GM12878 (cell line): ENCODE results near the gene MMEL1. TPM values are rescaled to one million over a fixed set of nuclear protein-coding genes. Genes with fewer than 3 reads are reported as not detected.

Experiments
- ATAC-seq: fragments of 200-7000 bp; cut with Tn5 transposase; 3 replicates; pipeline ENCODE4 v1.9.1; 2020; ENCODE audit warnings: mild to moderate bottlenecking, moderate library complexity
- BruUV-seq: library from RNA; stranded (reverse); fragments of 400-500 nt; replicated peaks from 2 replicates; lab custom pipeline; 2021; lab: Mats Ljungman, UMichigan
- CTCF ChIA-PET: fragments of 300-600 bp; sonication (Branson Sonifier 250); formaldehyde crosslinking; extraction: SDS; loops from one replicate; lab custom pipeline; 2021; ENCODE audit warnings: inconsistent platforms; lab: Yijun Ruan, JAX
- POLR2A ChIA-PET: fragments of 350-600 bp; formaldehyde crosslinking; extraction: SDS; loops from one replicate; lab custom pipeline; 2021; ENCODE audit warnings: inconsistent platforms; lab: Charles Lee
- RAD21 ChIA-PET: fragments of 300-600 bp; sonication (Branson Sonifier 250); formaldehyde crosslinking; loops from one replicate; lab custom pipeline; 2023; ENCODE audit warnings: antibody characterized with exemption; ENCODE audit not compliant: unreplicated experiment; lab: Charles Lee
- SMC1A ChIA-PET: fragments of 300-600 bp; sonication (Branson Sonifier 250); formaldehyde crosslinking; loops from one replicate; lab custom pipeline; 2023; ENCODE audit not compliant: unreplicated experiment, uncharacterized antibody; lab: Charles Lee
- DNase-seq: peaks from one replicate; pipeline ENCODE4 v3.0.0-alpha.2; 2011; ENCODE audit warnings: low read depth, low spot score
- FAIRE-seq: peaks from 3 replicates; lab custom pipeline; 2011; peaks lifted over from hg19 to GRCh38; lab: Jason Lieb, UNC
- H2AFZ ChIP-seq: 2 replicates; pipeline ENCODE4 v1.6.0; 2011; ENCODE audit warnings: low read depth, low read length, control low read depth; ENCODE audit not compliant: control insufficient read depth
- H3K27ac ChIP-seq: 2 replicates; pipeline ENCODE4 v1.5.1; 2011; ENCODE audit warnings: control low read depth; ENCODE audit not compliant: control insufficient read depth, insufficient read depth
- H3K27me3 ChIP-seq, 2 experiments: replicated peaks in 1 of 2; 2 replicates each; pipeline versions ENCODE4 v1.6.0 to v1.6.1; 2011; ENCODE audit warnings: low read length in 1 of 2; ENCODE audit not compliant: control insufficient read depth in 2 of 2, insufficient read depth in 2 of 2
- H3K36me3 ChIP-seq, 2 experiments: 2 replicates each; pipeline ENCODE4 v1.5.1; 2011; ENCODE audit warnings: low read length in 1 of 2; ENCODE audit not compliant: control insufficient read depth in 2 of 2, insufficient read depth in 2 of 2
- H3K4me1 ChIP-seq: 2 replicates; pipeline ENCODE4 v1.6.1; 2011; ENCODE audit warnings: mild to moderate bottlenecking, low read length, moderate library complexity, mixed read lengths; ENCODE audit not compliant: control insufficient read depth, insufficient read depth
- H3K4me2 ChIP-seq: 2 replicates; pipeline ENCODE4 v1.6.0; 2011; ENCODE audit warnings: control low read depth; ENCODE audit not compliant: control insufficient read depth, insufficient read depth
- H3K4me3 ChIP-seq: fragments of 200-600 bp; sonication (generic); 2 replicates; pipeline ENCODE4 v1.5.1; 2016
- H3K79me2 ChIP-seq: 2 replicates; pipeline ENCODE4 v1.6.0; 2011; ENCODE audit warnings: low read length; ENCODE audit not compliant: control insufficient read depth, insufficient read depth
- H3K9ac ChIP-seq: 2 replicates; pipeline ENCODE4 v1.8.0; 2011; ENCODE audit warnings: low read length, control low read depth, mixed read lengths; ENCODE audit not compliant: control insufficient read depth, insufficient read depth
- H3K9me3 ChIP-seq: replicated peaks from 3 replicates; pipeline ENCODE4 v1.5.1; 2011; ENCODE audit warnings: mild to moderate bottlenecking, low read length; ENCODE audit not compliant: control insufficient read depth, insufficient read depth
- H4K20me1 ChIP-seq: 2 replicates; pipeline ENCODE4 v1.6.0; 2011; ENCODE audit not compliant: control insufficient read depth, insufficient read depth
- ASH2L ChIP-seq: fragments of 300-600, 200-600 bp; sonication (generic); IDR thresholded peaks from 2 replicates; pipeline ENCODE4 v1.6.1; 2017; ENCODE audit warnings: low read depth, mild to moderate bottlenecking, borderline replicate concordance
- EP300 ChIP-seq, 2 experiments: fragments of 150-350 bp in 1 of 2; IDR thresholded peaks; 2 replicates each; pipeline ENCODE4 v1.6.1; 2011 to 2012; ENCODE audit warnings: low read depth in 2 of 2, low read length in 2 of 2, borderline replicate concordance in 1 of 2, improper control_type of control experiment in 1 of 2, inconsistent platforms in 1 of 2; ENCODE audit not compliant: control insufficient read depth in 1 of 2
- HDAC6 ChIP-seq: fragments of 200-600 bp; sonication (generic); IDR thresholded peaks from one replicate; pipeline ENCODE4 v1.8.0; 2017; ENCODE audit warnings: antibody characterized with exemption; ENCODE audit not compliant: unreplicated experiment
- IRF4 ChIP-seq: IDR thresholded peaks from 2 replicates; pipeline ENCODE4 v1.6.1; 2011; ENCODE audit warnings: low read depth, low read length
- MEF2A ChIP-seq: IDR thresholded peaks from 2 replicates; pipeline ENCODE4 v1.6.1; 2011; ENCODE audit warnings: low read depth, mild to moderate bottlenecking, low read length, moderate library complexity; ENCODE audit not compliant: insufficient read depth
- MTA2 ChIP-seq: fragments of 450-650 bp; IDR thresholded peaks from 2 replicates; pipeline ENCODE4 v1.6.1; 2016; ENCODE audit warnings: low read depth, mild to moderate bottlenecking, moderate library complexity
- NBN ChIP-seq: fragments of 450-650 bp; IDR thresholded peaks from 2 replicates; pipeline ENCODE4 v1.6.1; 2016
- NR2F1 ChIP-seq: fragments of 450-650 bp; conservative IDR thresholded peaks from 2 replicates; pipeline ENCODE4 v1.6.1; 2017; ENCODE audit warnings: mild to moderate bottlenecking
- RELA ChIP-seq: fragments of 450-650 bp; IDR thresholded peaks from 2 replicates; pipeline ENCODE4 v1.8.0; 2014; ENCODE audit warnings: borderline replicate concordance; ENCODE audit not compliant: partially characterized antibody
- ZBED1 ChIP-seq: IDR thresholded peaks from 2 replicates; pipeline ENCODE4 v1.6.1; 2016; ENCODE audit warnings: borderline replicate concordance
- ZNF24 ChIP-seq: fragments of 450-650 bp; IDR thresholded peaks from 2 replicates; pipeline ENCODE4 v1.6.1; 2017; ENCODE audit warnings: antibody characterized with exemption, mild to moderate bottlenecking
- ZNF592 ChIP-seq: fragments of 450-650 bp; IDR thresholded peaks from 2 replicates; pipeline ENCODE4 v1.6.1; 2017; ENCODE audit warnings: mild to moderate bottlenecking, moderate library complexity
- WGBS: methylation state at CpG from one replicate; pipeline ENCODE4 v1.1.6; 2016; ENCODE audit warnings: low lambda C conversion rate; ENCODE audit not compliant: insufficient replicate concordance, insufficient coverage; ENCODE audit errors: missing lambda C conversion rate; 5-methylcytosine and 5-hydroxymethylcytosine counted together
- in situ Hi-C: fragments of 300-500 bp; cut with MboI; formaldehyde crosslinking; loops from 9 replicates; pipeline ENCODE4 v1.14.3; 2018; ENCODE audit warnings: mixed read lengths
- intact Hi-C: fragments of 100-400 bp; cut with micrococcal nuclease; formaldehyde crosslinking; loops from one replicate; pipeline ENCODE4 v1.14.2; 2022; ENCODE audit not compliant: unreplicated experiment
- polyA plus RNA-seq, 11 experiments: library from polyadenylated mRNA; depleted of rRNA in 4 of 11; unstranded in 6 of 11; stranded (reverse) in 5 of 11; fragments of >200 nt; fragmentation: Nextera tagmentation in 4 of 11; fragmentation: Illumina TruSeq in 1 of 11; extraction: Ambion mirVana in 4 of 11; extraction: Trizol in 1 of 11; gene quantifications; 1 replicate in 1 of 11; 2 replicates in 10 of 11; pipeline versions ENCODE4 v1.2.1 to v1.2.3, GENCODE V29; 2011 to 2016; ENCODE audit warnings: inconsistent platforms in 2 of 11, missing spikeins in 2 of 11, low read depth in 1 of 11
- total RNA-seq, 4 experiments: library from RNA; depleted of rRNA in 3 of 4; stranded (reverse); fragments of >200 nt in 3 of 4; fragmentation: Illumina TruSeq in 1 of 4; extraction: Trizol in 1 of 4; gene quantifications; 2 replicates each; pipeline versions ENCODE4 v1.2.1 to v1.2.3, GENCODE V29; 2013 to 2021
- TF ChIP-seq, protein P1 (sequence below): fragments of 450-650 bp; formaldehyde crosslinking; IDR thresholded peaks from 2 replicates; pipeline ENCODE4 v1.4.0; 2022; ENCODE audit warnings: mild to moderate bottlenecking, moderate library complexity

Gene MMEL1
- total and polyA plus RNA-seq, 10 of the 15 experiments (the other 5 are each of a cell fraction or from before 2014, with no cell fraction given) = 0.11 TPM; not detected in 9

DNA sequence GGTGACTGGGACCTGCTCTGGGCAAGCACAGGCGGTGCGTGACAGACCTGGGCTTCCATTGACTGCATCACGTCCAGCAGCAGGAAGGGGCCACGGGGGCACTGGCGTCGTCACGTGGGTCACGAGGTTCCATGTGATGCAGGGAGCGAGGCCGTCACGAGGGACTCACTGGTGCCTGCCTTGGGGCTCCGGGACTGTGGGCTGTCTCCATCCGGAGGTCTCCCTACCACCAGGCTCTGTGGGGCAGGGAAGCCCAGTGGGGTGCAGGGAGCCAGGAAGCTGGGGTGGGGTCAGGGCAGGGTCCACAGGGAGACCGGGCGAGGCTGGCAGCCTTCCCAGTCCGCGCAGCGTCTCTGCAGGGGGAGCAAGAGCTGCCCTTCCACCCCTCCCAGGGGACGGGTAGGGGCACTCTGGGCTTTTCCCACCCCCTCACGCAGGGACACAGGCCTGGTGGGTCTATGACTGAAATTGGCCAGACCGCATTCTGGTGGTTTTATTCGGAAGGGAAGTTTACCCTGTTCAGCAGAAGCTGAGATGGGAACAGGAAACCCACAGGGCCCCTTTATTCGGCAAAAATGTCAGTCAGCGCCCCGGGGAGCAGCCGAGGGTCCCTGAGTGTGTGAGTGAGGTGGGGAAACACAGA lies 77.1 kb downstream of the MMEL1 start (continued):
- TF ChIP-seq, protein P1, sequence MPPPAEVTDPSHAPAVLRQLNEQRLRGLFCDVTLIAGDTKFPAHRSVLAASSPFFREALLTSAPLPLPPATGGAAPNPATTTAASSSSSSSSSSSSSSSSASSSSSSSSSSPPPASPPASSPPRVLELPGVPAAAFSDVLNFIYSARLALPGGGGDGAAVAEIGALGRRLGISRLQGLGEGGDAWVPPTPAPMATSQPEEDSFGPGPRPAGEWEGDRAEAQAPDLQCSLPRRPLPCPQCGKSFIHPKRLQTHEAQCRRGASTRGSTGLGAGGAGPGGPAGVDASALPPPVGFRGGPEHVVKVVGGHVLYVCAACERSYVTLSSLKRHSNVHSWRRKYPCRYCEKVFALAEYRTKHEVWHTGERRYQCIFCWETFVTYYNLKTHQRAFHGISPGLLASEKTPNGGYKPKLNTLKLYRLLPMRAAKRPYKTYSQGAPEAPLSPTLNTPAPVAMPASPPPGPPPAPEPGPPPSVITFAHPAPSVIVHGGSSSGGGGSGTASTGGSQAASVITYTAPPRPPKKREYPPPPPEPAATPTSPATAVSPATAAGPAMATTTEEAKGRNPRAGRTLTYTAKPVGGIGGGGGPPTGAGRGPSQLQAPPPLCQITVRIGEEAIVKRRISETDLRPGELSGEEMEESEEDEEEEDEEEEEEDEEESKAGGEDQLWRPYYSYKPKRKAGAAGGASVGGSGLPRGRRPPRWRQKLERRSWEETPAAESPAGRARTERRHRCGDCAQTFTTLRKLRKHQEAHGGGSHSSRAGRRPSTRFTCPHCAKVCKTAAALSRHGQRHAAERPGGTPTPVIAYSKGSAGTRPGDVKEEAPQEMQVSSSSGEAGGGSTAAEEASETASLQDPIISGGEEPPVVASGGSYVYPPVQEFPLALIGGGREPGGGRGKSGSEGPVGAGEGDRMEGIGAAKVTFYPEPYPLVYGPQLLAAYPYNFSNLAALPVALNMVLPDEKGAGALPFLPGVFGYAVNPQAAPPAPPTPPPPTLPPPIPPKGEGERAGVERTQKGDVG = no peak

- Histone ChIP-seq H3K4me3 (peak overlapping the region; percentile 87), H3K9me3 (no peaks in the 10 kb centered on the region), H3K4me2 (peak overlapping the region; percentile 97), H2AFZ (peak overlapping the region; percentile 44; the same call in 1 of the 2 replicates), H3K36me3 (peaks cover 0 to 2% of the 10 kb centered on the region in 2 experiments; a peak in 2 of 4 replicates), H3K9ac (peak overlapping the region; percentile 39; the same call in 1 of the 2 replicates), H4K20me1 (no peaks in the 10 kb centered on the region), H3K27me3 (no peaks in the 10 kb centered on the region), H3K4me1 (peaks cover 31% of the 10 kb centered on the region), H3K79me2 (peaks cover 38% of the 10 kb centered on the region), H3K27ac (peak overlapping the region; percentile 99)
- no peak for DNase-seq
- in situ Hi-C loops (no loop called here), intact Hi-C loops (loop anchor here (5.0 kb wide), 1 partner anchor 867 kb away; no protein-coding TSS in a partner anchor)
- no TSS peak for BruUV-seq
- RAD21 ChIA-PET = interaction anchor here (1.1 to 3.3 kb wide), 6 partner anchors 24 to 360 kb away, joined by 3 to 41 read pairs (median 12); partner anchors contain the start of genes FAAP20 and PANK4
- CTCF ChIA-PET = interaction anchor here (0.7 to 5.1 kb wide), 5 partner anchors 23 to 232 kb away, joined by 3 to 54 read pairs (median 10); partner anchors contain the start of genes PANK4, PEX10 and PRXL2B
- peak; percentile 25 for ATAC-seq
- SMC1A ChIA-PET = interaction anchor here (0.6 to 4.7 kb wide), 3 partner anchors 23 to 108 kb away, joined by 3 to 39 read pairs (median 28); partner anchors contain the start of gene PRXL2B
- FAIRE-seq = peak; percentile 27
- 43% methylated on average over 19 of the region's 19 CpGs for WGBS
- POLR2A ChIA-PET = interaction anchor here (2.8 to 5.5 kb wide), 3 partner anchors 9 to 30 kb away, joined by 23 to 61 read pairs (median 60); partner anchors contain the start of gene PRXL2B
- TF ChIP-seq MTA2 (no peak), ZBED1 (no peak), ZNF24 (no peak), MEF2A (no peak), ZNF592 (no peak), NR2F1 (no peak), NBN (0 out of 2 replicates have a peak, but pooled peaks have one; percentile 17), RELA (no peak), HDAC6 (no peak), ASH2L (no peak), IRF4 (no peak), EP300 (IDR thresholded peaks at IDR 0.05; ENCODE audit: borderline replicate concordance in 1 of 2, control insufficient read depth in 1 of 2, low read depth in 2 of 2, low read length in 2 of 2) (no peak)
These were observed 78.0 kb downstream of the MMEL1 start for GRCh38 chr1:2554621-2555387.
